KOPT-K1 (cell line): ENCODE data around the gene FTO.

Experiments
- H3K27ac ChIP-seq: fragments of 200-600 bp; sonication (generic); 2 replicates; pipeline ENCODE4 v1.5.1; 2016; ENCODE audit warnings: antibody characterized with exemption, mild to moderate bottlenecking, low read depth, low read length; ENCODE audit not compliant: poor library complexity, severe bottlenecking
- H3K36me3 ChIP-seq: fragments of 200-600 bp; sonication (generic); 2 replicates; pipeline ENCODE4 v1.5.1; 2017; ENCODE audit warnings: antibody characterized with exemption, mild to moderate bottlenecking, low read length, moderate library complexity; ENCODE audit not compliant: insufficient read depth
- H3K9me3 ChIP-seq: fragments of 200-600 bp; sonication (generic); 2 replicates; pipeline ENCODE4 v1.5.1; 2017; ENCODE audit warnings: antibody characterized with exemption, low read length, mild to moderate bottlenecking; ENCODE audit not compliant: insufficient read depth, poor library complexity, severe bottlenecking

FTO gene

GRCh38 chr16:53805113-53805512, 101.2 kb downstream of the FTO start:
- Histone ChIP-seq H3K27ac (no peak overlapping the region), H3K36me3 (no peaks in the 10 kb centered on the region), H3K9me3 (peaks cover 10% of the 10 kb centered on the region)

- Histone ChIP-seq H3K36me3 (no peaks in the 10 kb centered on the region; the same call in 1 of the 2 replicates), H3K27ac (peak overlapping the region; percentile 21)
Observed at GRCh38 chr16:53805752-53806151, 101.8 kb downstream of the FTO start.

GRCh38 chr16:53809088-53809932, 105.4 kb downstream of the FTO start:
- H3K36me3 ChIP-seq: no peaks in the 10 kb centered on the region; the same call in 1 of the 2 replicates
- no peaks in the 10 kb centered on the region for H3K9me3 ChIP-seq
- H3K27ac ChIP-seq: no peak overlapping the region

More at GRCh38 chr16:53805752-53806151, 101.8 kb downstream of the FTO start:
- H3K9me3 ChIP-seq: peaks cover 10% of the 10 kb centered on the region

- H3K27ac ChIP-seq: no peak overlapping the region
- H3K36me3 ChIP-seq: no peaks in the 10 kb centered on the region; the same call in 1 of the 2 replicates
- no peaks in the 10 kb centered on the region for H3K9me3 ChIP-seq
Observed at GRCh38 chr16:53812914-53813313, 109.0 kb downstream of the FTO start.

GRCh38 chr16:53814801-53815200, 110.8 kb downstream of the FTO start:
- H3K27ac ChIP-seq: no peak overlapping the region
- H3K9me3 ChIP-seq: no peaks in the 10 kb centered on the region
- H3K36me3 ChIP-seq: no peaks in the 10 kb centered on the region; the same call in 1 of the 2 replicates

GRCh38 chr16:53816211-53816836, 112.4 kb downstream of the FTO start:
- H3K36me3 ChIP-seq: no peaks in the 10 kb centered on the region; the same call in 1 of the 2 replicates
- H3K9me3 ChIP-seq: no peaks in the 10 kb centered on the region
- peak overlapping the region; percentile 6 for H3K27ac ChIP-seq

- Histone ChIP-seq H3K36me3 (no peaks in the 10 kb centered on the region), H3K9me3 (no peaks in the 10 kb centered on the region), H3K27ac (no peak overlapping the region)
Observed at GRCh38 chr16:53817117-53817755, 113.3 kb downstream of the FTO start.

- H3K36me3 ChIP-seq: no peaks in the 10 kb centered on the region
- H3K27ac ChIP-seq: no peak overlapping the region
- no peaks in the 10 kb centered on the region for H3K9me3 ChIP-seq
Observed at GRCh38 chr16:53817812-53818550, 114.0 kb downstream of the FTO start.

- H3K36me3 ChIP-seq: peaks cover 7% of the 10 kb centered on the region
- no peaks in the 10 kb centered on the region for H3K9me3 ChIP-seq
- H3K27ac ChIP-seq: no peak overlapping the region
Observed at GRCh38 chr16:53821487-53821886, 117.5 kb downstream of the FTO start.

- Histone ChIP-seq H3K36me3 (peaks cover 11% of the 10 kb centered on the region), H3K27ac (no peak overlapping the region)
Observed at GRCh38 chr16:53821957-53822625, 118.1 kb downstream of the FTO start.

GRCh38 chr16:53822936-53823529, 119.1 kb downstream of the FTO start:
- H3K36me3 ChIP-seq: peaks cover 11% of the 10 kb centered on the region
- H3K27ac ChIP-seq: peak overlapping the region; percentile 19
- H3K9me3 ChIP-seq: no peaks in the 10 kb centered on the region

More at GRCh38 chr16:53821957-53822625, 118.1 kb downstream of the FTO start:
- no peaks in the 10 kb centered on the region for H3K9me3 ChIP-seq

- Histone ChIP-seq H3K36me3 (peaks cover 14% of the 10 kb centered on the region), H3K9me3 (no peaks in the 10 kb centered on the region), H3K27ac (no peak overlapping the region)
Observed at GRCh38 chr16:53826658-53827057, 122.7 kb downstream of the FTO start.

GRCh38 chr16:53827741-53828140, 123.8 kb downstream of the FTO start:
- Histone ChIP-seq H3K27ac (no peak overlapping the region), H3K36me3 (peaks cover 14% of the 10 kb centered on the region), H3K9me3 (peaks cover 3% of the 10 kb centered on the region)

GRCh38 chr16:53829186-53829747, 125.3 kb downstream of the FTO start:
- Histone ChIP-seq H3K27ac (no peak overlapping the region), H3K9me3 (peaks cover 9% of the 10 kb centered on the region), H3K36me3 (peaks cover 14% of the 10 kb centered on the region)
